Subcutaneous adipose tissue (tissue), 4 donors: ENCODE results near the gene RNPS1. TPM values are rescaled to one million over a fixed set of nuclear protein-coding genes. Genes with fewer than 3 reads are reported as not detected.

Source experiments
- CTCF ChIP-seq: fragments of 450-650 bp; IDR thresholded peaks from one replicate; pipeline ENCODE4 v1.5.1; 2016; ENCODE audit warnings: low read depth, mild to moderate bottlenecking, control low read depth, antibody characterized with exemption, moderate library complexity
- total RNA-seq, 4 donors: library from RNA; depleted of rRNA; stranded (reverse); fragments of >200 nt; gene quantifications; one replicate each; pipeline ENCODE4 v1.1.0, GENCODE V29; 2016

RNPS1 gene
- total RNA-seq, 4 donors from 2014 or later = 66.6 to 127 (median 75.3) TPM

- no peak for TF ChIP-seq CTCF
Measured at GRCh38 chr16:2235234-2235651, 32.7 kb downstream of the RNPS1 start.

- TF ChIP-seq CTCF = no peak
Measured at GRCh38 chr16:2234813-2235170, 33.1 kb downstream of the RNPS1 start.

- TF ChIP-seq CTCF = no peak
Measured at GRCh38 chr16:2233872-2234812, 33.8 kb downstream of the RNPS1 start.

- no peak for TF ChIP-seq CTCF
Measured at GRCh38 chr16:2233046-2233775, 34.7 kb downstream of the RNPS1 start.

GRCh38 chr16:2232094-2232990, 35.6 kb downstream of the RNPS1 start:
- TF ChIP-seq CTCF = no peak

- TF ChIP-seq CTCF = no peak
Measured at GRCh38 chr16:2231016-2231931, 36.7 kb downstream of the RNPS1 start.
